HG03039 (cell line): Measurements from ENCODE around the gene SEM1.
"Not testable (repeated sequence)": the region's sequence is repeated elsewhere in the genome, so short reads cannot be mapped to it uniquely, and the experiment has no call there.

Experiments used
- ATAC-seq: cut with Tn5 transposase; IDR thresholded peaks from one replicate; pipeline ENCODE4 v1.9.1; 2021; ENCODE audit warnings: mild to moderate bottlenecking, moderate library complexity; ENCODE audit not compliant: unreplicated experiment

Gene SEM1

GRCh38 chr7:96664793-96665192 lies 44.9 kb downstream of the SEM1 start:
- no peak for ATAC-seq

DNA sequence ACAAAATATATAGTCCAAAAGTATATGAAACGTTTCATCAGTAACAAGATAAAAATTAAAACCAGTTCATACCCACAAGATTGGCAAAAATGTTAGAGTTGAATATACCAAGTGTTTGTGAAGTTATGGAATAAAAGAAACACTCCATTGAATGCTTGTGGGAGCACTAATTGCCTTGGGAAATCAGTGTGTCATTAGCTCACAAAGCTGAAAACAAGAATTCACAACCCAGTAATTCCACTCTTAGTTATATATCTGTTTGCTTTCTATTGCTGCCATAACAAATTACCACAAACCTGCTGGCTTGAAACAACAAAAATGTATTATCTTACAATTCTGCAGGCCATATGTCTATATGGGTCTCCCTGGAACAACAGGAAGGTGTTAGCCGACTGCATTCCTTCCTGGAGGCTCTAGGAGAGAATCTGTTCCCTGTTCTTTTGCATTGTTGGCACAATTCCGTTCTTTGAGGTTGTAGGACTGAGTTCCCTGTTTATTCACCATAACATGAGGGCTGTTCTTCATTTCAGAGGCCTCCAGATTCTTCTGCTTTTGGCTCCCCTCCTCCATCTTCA lies 45.7 kb downstream of the SEM1 start:
- no peak for ATAC-seq

DNA sequence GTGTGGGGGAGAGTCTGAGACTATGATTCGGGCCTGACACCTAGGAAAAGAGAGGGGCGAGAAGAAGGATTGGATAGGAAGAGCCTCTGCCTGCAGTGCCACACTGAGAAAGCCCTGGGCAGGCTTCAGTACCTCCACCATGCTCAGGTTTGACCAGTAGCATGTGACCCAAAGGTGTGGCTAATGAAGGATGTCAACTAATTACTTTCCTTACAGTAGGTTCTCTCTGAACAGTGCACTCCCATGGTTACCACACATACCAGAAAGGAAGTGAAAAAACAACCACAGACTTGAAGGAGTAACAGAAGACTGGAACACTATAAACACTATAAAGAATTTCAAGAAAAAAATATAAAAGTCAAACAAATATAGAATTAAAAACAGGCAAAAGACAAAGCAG lies 46.2 kb downstream of the SEM1 start:
- ATAC-seq = peak; percentile 81

DNA sequence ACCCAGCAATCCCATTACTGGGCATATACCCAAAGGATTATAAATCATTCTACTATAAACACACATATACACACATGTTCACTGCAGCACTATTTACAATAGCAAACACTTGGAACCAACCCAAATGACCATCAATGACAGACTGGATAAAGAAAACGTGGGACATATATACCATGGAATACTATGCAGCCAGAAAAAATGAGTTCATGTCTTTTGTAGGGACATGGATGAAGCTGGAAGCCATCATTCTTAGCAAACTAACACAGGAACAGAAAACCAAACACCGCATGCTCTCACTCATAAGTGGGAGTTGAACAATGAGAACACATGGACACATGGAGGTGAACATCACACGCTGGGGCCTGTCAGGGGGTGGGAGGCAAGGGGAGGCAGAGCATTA lies 47.5 kb downstream of the SEM1 start:
- ATAC-seq = not testable (repeated sequence)

GRCh38 chr7:96658022-96658412 lies 51.6 kb downstream of the SEM1 start:
- no peak for ATAC-seq

DNA sequence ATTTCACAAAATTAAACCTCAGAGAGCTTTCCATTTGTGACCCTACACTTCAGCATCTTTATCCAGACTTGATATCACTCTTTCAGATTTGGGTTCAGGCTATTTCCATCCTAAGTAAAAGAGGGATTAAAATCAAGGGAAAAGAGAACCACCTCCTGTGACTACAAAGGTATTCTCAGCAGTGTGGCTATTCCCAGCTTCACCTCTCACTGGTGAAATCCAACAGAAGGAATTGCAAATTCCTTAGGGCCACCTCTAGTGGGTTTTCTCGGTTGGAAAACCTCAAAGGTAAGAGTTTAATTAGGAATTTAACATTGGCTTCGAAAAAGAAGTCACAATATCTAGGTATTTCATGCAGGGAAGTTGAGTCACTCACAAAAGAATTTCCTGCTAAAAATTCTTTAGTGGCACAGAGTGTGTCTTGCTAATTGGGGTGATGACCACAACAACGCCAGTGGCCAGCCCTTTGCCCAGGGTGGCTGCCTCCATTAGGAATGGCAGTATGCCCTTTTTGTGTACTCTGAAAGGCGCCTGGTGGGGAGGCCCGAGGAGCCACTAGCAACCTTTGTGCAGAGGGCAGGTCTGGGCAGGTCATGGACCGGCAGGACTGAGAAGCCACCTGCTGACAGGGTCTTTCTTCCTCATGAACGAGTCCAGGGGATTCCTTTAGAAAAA lies 52.2 kb downstream of the SEM1 start:
- no peak for ATAC-seq

DNA sequence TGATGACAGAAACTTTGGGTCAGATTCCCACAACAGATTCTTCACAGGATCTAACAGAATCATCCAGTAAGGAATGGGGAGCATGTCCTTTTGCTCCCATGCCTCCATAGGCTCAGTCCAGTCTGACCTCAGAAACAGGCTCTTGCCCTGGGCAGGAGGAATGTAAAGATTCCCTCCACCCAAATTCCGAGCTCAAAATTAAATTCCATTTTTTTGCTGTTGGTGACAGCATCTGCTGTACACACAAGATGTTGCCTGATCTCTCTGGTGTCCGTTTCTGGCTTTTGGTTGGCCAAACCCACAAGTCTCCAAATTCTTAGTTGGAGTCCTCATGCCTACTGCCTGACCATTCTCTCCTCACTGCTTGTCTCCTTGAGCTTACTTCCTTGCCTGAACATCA lies 53.7 kb downstream of the SEM1 start:
- no peak for ATAC-seq

GRCh38 chr7:96654630-96655188 lies 54.9 kb downstream of the SEM1 start:
- ATAC-seq = no peak

DNA sequence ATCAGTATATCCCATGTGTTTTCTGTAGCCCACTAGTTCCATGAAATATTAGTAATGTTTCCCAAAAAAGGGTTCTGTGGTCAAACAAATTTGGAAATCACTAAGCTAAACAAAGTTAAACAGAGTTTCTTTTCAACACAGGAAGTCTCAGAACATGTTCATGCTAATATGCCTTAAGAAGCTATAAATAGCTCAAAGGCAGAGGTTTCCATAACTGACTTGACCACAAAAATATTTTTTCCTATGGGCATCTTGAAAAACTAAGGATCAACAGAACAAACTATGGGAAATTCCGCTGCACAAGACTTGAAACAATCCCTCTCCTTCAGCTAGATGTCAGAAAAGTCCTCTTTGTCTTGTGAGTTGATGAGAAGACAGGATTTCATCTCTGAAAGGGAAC lies 59.7 kb downstream of the SEM1 start:
- no peak for ATAC-seq

- no peak for ATAC-seq
Observed at GRCh38 chr7:96648784-96649183, 60.9 kb downstream of the SEM1 start.

DNA sequence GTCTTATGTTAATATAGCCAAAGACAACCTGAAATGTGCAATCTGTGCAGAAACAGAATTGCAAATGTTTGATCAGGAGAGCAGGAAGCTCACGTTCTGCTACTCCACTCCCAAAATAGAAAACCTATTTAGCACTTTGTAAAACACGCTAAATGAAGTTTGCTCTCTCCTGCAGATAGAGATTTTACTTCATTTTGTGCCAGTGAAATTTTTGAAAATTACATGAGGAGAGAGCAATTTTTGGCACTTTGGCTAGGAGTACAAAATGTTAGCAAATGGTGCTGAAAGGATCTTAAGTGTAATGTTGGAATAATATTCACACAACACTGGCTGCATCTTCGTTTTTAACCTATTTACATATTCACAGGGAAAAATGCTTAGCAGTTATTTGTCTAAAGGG lies 61.9 kb downstream of the SEM1 start:
- no peak for ATAC-seq

DNA sequence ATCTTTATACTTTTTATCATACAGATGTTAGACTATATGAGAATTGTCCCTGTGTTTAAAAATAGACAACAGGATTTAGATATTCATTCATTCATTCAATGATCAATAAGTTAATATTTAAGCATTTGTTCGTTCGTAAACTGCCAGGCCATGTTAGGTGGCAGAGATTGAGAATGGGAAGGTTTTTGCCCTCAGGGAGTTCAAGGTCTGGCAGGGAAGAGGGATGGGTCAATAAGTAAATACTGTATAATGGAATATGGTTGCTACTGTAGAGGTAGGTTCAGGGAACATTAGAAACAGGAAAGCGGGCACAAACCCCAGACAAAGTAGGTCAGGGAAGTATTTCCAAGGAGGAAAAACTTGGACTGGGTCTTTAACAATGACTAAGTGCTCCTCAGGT lies 64.6 kb downstream of the SEM1 start:
- ATAC-seq = no peak

DNA sequence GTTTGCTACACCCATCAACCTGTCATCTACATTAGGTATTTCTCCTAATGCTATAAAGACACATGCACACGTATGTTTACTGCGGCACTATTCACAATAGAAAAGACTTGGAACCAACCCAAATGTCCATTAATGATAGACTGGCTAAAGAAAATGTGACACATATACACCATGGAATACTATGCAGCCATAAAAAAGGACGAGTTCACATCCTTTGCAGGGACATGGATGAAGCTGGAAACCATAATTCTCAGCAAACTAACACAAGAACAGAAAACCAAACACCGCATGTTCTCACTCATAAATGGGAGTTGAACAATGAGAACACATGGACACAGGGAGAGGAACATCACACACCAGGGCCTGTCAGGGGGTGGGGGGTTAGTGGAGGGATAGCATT lies 66.2 kb downstream of the SEM1 start:
- ATAC-seq = not testable (repeated sequence)

GRCh38 chr7:96640054-96640453 lies 69.6 kb downstream of the SEM1 start:
- ATAC-seq = no peak
